IPS-NIHi7 (cell line): Measurements from ENCODE around the gene CNOT1.
"Not testable (repeated sequence)": the region's sequence is repeated elsewhere in the genome, so short reads cannot be mapped to it uniquely, and the experiment has no call there.

ENCODE experiments used
- DNase-seq: peaks from one replicate; pipeline ENCODE4 v3.0.0; 2012; ENCODE audit warnings: mixed read lengths; ENCODE audit errors: extremely low spot score

The CNOT1 gene

GRCh38 chr16:58582133-58582532 is 47.5 kb downstream of the CNOT1 start:
- DNase-seq, result no peak

DNA sequence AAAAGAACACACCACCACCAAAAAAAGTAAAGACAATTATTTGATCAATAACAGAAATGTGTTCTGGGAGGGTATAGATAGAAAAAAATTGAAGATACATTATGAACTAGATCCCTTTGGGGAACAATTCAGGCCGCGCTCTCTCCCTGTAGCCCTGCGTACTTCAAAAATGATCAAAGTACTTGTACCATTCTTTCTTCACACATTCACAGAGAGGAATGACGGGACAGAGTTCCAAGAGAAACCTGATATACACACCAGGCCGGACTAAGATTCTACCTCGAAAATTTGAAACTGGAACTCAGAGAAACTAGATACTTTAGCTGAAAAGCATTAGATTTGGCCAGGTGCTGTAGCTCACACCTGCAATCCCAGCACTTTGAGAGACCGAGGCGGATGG is 50.0 kb downstream of the CNOT1 start:
- DNase-seq, result no peak

- DNase-seq, result no peak
Measured at GRCh38 chr16:58578642-58579041, 51.0 kb downstream of the CNOT1 start.

- DNase-seq, result no peak
Measured at GRCh38 chr16:58577141-58577540, 52.5 kb downstream of the CNOT1 start.

GRCh38 chr16:58574895-58575294 is 54.7 kb downstream of the CNOT1 start:
- DNase-seq, result no peak

- not testable (repeated sequence) for DNase-seq
Measured at GRCh38 chr16:58565697-58566096, 63.9 kb downstream of the CNOT1 start.

GRCh38 chr16:58563775-58564174 is 65.9 kb downstream of the CNOT1 start:
- no peak for DNase-seq

- DNase-seq, result no peak
Measured at GRCh38 chr16:58563235-58563634, 66.4 kb downstream of the CNOT1 start.

DNA sequence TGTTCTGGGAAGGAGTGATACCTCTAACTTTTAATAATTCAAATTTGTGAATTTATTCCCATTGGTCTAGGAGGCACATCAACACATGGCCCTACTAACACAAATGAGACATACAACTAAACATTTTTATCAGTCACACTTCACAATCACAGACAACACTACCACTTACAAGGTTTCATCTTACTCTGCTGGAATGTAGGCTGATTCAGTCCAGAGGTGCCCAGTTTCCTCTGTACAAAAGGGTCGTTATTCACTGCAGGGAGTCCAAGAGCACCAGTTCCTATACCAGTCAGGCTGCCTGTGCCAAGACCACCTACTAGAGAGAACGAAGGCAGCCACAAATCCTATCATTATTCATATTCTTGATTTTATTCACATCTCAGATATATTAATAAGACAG is 72.9 kb downstream of the CNOT1 start:
- no peak for DNase-seq

DNA sequence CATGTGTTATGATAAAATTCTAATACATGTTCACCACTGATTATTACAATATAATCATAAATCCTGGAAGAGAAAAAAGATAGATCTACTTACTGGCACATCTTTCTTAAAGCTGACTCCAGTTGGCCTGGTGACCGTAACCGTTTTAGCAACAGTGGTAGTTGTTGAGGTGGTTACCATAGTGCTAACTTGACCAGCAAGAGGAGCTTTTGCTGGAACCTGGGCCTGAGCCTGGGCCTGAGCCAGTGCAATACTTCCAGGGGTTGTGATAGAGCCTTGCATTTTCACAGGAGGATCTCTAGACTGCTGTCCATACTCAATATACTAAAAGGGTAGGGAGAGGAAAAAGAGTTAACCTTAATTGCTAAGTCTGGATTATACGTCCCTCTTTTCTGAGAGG is 78.1 kb downstream of the CNOT1 start:
- DNase-seq, result no peak

GRCh38 chr16:58548378-58548777 is 81.2 kb downstream of the CNOT1 start:
- no peak for DNase-seq

GRCh38 chr16:58543685-58544084 is 85.9 kb downstream of the CNOT1 start:
- DNase-seq, result no peak

DNA sequence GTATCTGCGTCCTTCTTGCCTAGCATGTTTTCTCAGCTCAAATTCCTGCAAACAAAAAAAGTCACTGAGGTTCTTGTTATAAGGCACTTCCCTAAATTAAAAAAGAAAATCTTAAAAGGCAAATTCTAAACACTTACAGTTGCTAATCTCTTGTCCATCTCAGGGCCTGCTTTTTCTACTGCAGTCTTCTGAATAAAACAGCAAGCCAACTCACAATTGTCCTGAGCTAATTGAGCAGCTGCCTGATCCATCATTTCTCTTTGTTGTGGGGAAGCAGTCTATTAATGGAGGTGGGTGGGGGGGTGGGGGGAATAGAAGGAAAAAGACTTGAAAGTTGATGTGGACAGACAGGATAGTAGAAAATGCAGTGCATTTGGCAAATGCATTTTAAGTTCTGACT is 87.3 kb downstream of the CNOT1 start:
- no peak for DNase-seq

DNA sequence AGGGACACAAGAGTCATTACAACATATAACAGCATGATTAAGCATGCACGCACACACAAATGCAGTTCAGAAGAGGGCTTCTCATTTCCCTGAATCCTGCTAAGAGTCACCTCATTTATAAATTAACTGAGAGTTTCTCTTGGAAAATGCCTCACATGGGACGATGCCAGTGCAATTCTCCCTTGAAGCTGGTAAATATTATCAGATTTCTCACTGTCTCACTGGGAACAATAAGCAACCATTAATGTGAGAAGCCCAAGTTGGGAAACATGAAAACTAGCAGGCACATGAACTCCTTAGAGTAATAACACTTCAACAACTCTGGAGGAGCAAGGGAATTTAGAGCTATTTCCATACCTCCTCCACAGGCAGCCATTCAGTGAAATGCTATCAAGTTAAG is 87.9 kb downstream of the CNOT1 start:
- DNase-seq, result no peak

DNA sequence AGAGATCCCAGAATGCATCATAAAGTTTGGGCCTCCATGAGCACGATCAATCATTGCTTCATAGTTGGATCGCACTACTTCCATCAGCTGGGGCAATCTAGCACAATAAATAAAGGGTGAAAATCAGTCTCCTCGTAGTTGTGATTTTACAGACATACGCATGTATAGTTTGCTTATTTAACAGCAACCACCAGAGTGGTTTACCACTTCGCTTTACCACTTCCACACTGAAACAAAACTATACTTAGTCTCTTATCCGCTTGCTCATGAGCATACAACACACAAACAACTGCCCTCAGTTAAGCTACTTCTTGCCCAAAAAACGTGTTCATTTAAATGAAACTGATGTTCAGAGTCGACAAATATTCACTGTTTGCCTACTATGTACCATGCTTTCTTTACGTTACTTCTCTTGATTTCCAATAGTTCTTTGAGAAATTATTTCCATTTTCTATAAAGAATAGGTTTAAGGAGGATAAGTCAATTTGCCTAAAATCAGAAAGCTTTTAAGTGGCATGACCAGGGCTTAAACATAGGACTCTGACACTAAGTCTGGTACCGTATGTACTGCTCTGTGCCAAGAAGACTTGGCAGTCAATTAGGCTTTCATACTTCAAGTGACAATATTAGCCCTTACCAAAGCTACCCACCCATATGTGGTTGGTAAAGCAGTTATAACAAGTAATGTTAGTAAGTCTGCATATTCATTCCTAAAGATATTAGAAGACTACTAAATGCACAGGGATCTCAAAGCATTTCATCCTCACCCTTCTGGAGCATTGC is 92.3 kb downstream of the CNOT1 start:
- no peak for DNase-seq

- DNase-seq, result no peak
Measured at GRCh38 chr16:58536278-58536677, 93.3 kb downstream of the CNOT1 start.

- DNase-seq, result no peak
Measured at GRCh38 chr16:58535100-58535499, 94.5 kb downstream of the CNOT1 start.

DNA sequence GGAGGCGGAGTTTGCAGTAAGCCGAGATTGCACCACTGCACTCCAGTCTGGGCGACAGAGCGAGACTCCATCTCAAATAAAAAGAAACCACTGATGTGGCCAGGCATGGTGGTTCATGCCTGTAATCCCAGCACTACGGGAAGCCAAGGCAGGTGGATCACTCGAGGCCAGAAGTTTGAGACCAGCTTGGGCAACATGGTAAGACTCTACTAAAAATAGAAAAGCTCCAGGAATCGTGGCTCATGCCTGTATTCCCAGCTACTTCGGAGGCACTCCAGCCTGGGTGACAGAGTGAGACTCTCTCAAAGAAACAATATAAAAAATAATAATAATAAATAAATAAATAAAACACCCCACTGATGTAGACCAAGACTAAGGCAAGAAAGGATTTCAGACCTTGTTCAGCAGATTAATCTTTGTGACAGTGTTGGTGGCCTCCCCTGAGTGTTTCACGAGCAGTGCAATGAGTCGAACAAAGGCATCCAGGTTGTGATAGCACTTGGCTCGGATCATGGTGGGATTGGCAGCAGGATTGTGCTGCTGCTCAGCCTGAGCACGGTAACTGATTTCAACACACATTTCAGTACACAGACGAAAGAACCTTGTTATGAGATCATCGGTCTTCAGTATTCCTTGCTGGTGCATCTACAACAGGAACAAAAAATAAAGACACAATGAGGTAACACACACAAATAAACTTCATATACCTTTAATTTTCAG is 95.7 kb downstream of the CNOT1 start:
- DNase-seq, result no peak

GRCh38 chr16:58532414-58532813 is 97.2 kb downstream of the CNOT1 start:
- no peak for DNase-seq

- no peak for DNase-seq
Measured at GRCh38 chr16:58530179-58530578, 99.4 kb downstream of the CNOT1 start.

DNA sequence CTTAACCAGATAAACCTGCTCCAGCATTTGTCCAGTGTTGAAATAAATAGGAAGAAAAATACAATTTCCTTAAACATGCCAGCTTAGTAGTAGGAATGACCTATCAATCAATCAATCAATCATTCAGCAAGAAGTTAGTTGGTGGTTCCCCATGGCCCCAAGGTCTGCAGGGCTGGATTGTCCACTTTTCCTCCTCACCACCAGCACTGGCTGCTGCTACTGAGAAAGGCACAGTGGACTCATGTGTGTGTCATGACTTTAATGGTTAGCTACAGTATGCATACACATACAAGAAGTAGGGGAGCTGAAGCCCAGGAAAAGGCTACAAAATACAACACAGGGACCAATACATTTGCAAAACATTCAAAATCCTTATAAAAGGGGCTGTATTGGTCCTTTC is 109.9 kb downstream of the CNOT1 start:
- no peak for DNase-seq

DNA sequence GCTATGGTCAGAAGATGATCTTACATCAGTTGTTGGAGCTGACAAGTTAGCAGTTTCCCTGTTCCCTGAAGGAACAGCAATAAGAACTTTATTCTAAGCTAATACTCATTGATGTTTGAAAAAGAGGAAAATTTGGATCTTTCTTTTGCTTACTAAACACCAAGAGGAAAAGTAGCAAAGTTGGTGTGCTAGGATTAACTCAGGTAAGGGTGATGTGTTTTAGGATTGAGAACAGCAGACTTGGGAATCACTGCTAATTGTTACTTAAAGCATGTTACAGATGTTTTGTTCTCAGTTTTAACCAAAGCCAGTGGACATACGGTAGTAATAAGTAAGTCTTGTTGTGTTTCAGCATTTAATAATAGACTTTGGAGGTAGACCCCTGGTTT is 110.7 kb downstream of the CNOT1 start:
- DNase-seq, result no peak
